Measurements from ENCODE around the gene CNOT10. TPM values are rescaled to one million over a fixed set of nuclear protein-coding genes. Genes with fewer than 3 reads are reported as not detected.

The CNOT10 gene
- total and polyA plus RNA-seq, 2 donors (not counting 1 experiment from before 2014, with no cell fraction given) = 22.6 to 69.0 TPM

DNA sequence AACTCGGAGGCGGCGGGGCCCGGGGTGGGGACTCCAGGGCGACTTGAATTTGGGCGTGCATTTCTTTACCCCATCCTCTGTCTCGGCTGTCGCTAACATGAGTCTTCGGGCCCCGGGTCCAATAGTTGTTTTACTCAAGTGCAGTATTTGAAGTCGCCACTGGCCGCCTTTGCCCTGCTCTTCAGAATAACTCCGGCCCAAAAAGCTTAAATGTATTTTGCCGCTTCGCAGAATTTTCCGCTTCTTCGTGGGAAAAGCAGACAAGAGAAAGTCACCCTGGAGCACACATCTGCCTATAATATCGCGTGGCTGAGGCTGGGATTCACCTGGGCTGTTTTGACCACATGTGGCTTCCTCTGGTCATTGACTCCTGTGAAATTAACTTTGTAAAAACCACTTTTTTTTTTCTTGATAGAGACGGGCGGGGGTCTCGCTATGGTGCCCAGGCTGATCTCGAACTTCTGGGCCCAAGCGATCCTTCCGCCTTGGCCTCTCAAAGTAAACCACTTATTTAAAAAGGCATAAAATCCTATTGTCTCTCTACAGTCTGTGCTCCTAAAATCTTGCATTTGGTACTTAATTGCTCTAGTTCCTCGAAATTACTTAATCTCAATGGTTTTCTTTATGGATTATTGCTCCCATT is 676 bp downstream of the CNOT10 start:
- ChIA-PET CTCF (interaction anchor here (0.6 to 1.1 kb wide), 3 partner anchors 11 to 218 kb away, joined by 3 to 5 read pairs (median 4); no protein-coding TSS in a partner anchor), POLR2A (interaction anchor here (1.0 to 1.7 kb wide), 3 partner anchors 183 to 1153 kb away, joined by 3 read pairs; partner anchors contain the start of genes CMTM6, STT3B and UBP1)
- Histone ChIP-seq H3K4me3 (ENCODE audit: control extremely low read depth in 1 of 5, extremely low read depth in 1 of 5, insufficient read depth in 1 of 5, low read depth in 2 of 5, low read length in 4 of 5) (peak overlapping the region; percentile 76 to 97 (median 88)), H3K27me3 (replicated peaks in 1 of 4; ENCODE audit: control extremely low read depth in 1 of 4, control insufficient read depth in 3 of 4, insufficient read depth in 4 of 4, low read length in 3 of 4) (no peaks in the 10 kb centered on the region), H3K36me3 (replicated peaks in 1 of 2; ENCODE audit: control extremely low read depth in 1 of 2, control insufficient read depth in 1 of 2, extremely low read depth in 1 of 2, insufficient read depth in 2 of 2, low read length in 1 of 2) (peaks cover 0 to 4% of the 10 kb centered on the region in 2 experiments), H3K9me3 (ENCODE audit: control extremely low read depth in 1 of 3, control insufficient read depth in 2 of 3, insufficient read depth in 1 of 3, low read length in 2 of 3) (no peaks in the 10 kb centered on the region), H2AFZ (ENCODE audit: insufficient read depth, low read depth, low read length, poor library complexity, severe bottlenecking) (peak overlapping the region; percentile 88), H3K9ac (ENCODE audit: low read length) (peak overlapping the region; percentile 92), H3K4me2 (replicated peaks; ENCODE audit: low read depth, low read length, poor library complexity, severe bottlenecking) (peak overlapping the region; percentile 89), H3K27ac (ENCODE audit: low read length in 2 of 2) (peak overlapping the region; percentile 77 to 95), H3K4me1 (ENCODE audit: control insufficient read depth in 2 of 2, insufficient read depth in 2 of 2, low read length in 2 of 2) (peaks cover 19 to 20% of the 10 kb centered on the region in 2 donors), H3K79me2 (ENCODE audit: control insufficient read depth, insufficient read depth, low read length) (peaks cover 56% of the 10 kb centered on the region), H4K20me1 (ENCODE audit: control insufficient read depth, insufficient read depth, low read length, poor library complexity, severe bottlenecking) (peaks cover 10% of the 10 kb centered on the region)
- no peaks in the 10 kb centered on the region for H3K27me3 Mint-ChIP-seq
- TF ChIP-seq, protein P1, sequence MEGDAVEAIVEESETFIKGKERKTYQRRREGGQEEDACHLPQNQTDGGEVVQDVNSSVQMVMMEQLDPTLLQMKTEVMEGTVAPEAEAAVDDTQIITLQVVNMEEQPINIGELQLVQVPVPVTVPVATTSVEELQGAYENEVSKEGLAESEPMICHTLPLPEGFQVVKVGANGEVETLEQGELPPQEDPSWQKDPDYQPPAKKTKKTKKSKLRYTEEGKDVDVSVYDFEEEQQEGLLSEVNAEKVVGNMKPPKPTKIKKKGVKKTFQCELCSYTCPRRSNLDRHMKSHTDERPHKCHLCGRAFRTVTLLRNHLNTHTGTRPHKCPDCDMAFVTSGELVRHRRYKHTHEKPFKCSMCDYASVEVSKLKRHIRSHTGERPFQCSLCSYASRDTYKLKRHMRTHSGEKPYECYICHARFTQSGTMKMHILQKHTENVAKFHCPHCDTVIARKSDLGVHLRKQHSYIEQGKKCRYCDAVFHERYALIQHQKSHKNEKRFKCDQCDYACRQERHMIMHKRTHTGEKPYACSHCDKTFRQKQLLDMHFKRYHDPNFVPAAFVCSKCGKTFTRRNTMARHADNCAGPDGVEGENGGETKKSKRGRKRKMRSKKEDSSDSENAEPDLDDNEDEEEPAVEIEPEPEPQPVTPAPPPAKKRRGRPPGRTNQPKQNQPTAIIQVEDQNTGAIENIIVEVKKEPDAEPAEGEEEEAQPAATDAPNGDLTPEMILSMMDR (IDR thresholded peaks at IDR 0.05) = no peak
- no peak for TF ChIP-seq EZH2 (IDR thresholded peaks at IDR 0.05; ENCODE audit: borderline replicate concordance, insufficient read depth, low read depth, low read length, poor library complexity, severe bottlenecking)
- peak overlapping the region; percentile 95 for H3K4me3 Mint-ChIP-seq
- H3K4me1 Mint-ChIP-seq = peaks cover 39% of the 10 kb centered on the region
- WGBS (ENCODE audit: insufficient coverage) = 9% methylated on average over 24 of the region's 26 CpGs
- intact Hi-C loops (cut with micrococcal nuclease) = loop anchor here (1.0 to 10.0 kb wide), 7 partner anchors 96 to 1032 kb away; partner anchors contain the start of genes CLASP2, CMTM6, DYNC1LI1 and GLB1
- no peaks in the 10 kb centered on the region for H3K9me3 Mint-ChIP-seq (ENCODE audit: insufficient read depth)
- H3K27ac Mint-ChIP-seq = peak overlapping the region; percentile 95
- no peak for ATAC-seq (ENCODE audit: low read depth)
- DNase-seq = no peak

DNA sequence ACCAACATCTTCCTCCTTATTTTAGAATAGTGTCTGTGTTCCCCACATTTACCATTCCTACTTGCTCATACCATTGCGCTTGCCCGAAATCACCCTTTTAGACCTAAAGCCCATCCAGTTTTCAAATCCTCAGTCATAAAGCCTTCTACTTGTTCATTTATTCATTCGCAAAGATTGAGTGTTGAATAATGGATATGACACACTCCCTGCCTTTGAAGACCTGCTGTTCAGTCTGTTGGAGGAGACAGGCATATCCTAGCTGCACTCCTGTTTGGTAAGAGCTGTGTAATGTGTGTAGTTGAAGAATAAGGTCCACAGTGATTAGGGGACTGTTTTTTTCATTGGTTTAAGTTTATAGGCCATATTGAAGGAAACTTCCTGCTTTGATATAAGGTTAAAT is 1.7 kb downstream of the CNOT10 start:
- H3K4me1 Mint-ChIP-seq = peaks cover 39% of the 10 kb centered on the region
- Histone ChIP-seq H4K20me1 (ENCODE audit: control insufficient read depth, insufficient read depth, low read length, poor library complexity, severe bottlenecking) (peaks cover 10% of the 10 kb centered on the region), H3K36me3 (replicated peaks in 1 of 2; ENCODE audit: control extremely low read depth in 1 of 2, control insufficient read depth in 1 of 2, extremely low read depth in 1 of 2, insufficient read depth in 2 of 2, low read length in 1 of 2) (peaks cover 0 to 4% of the 10 kb centered on the region in 2 experiments), H3K4me1 (ENCODE audit: control insufficient read depth in 2 of 2, insufficient read depth in 2 of 2, low read length in 2 of 2) (peaks cover 19 to 20% of the 10 kb centered on the region in 2 donors), H3K9ac (ENCODE audit: low read length) (no peak overlapping the region), H3K4me2 (replicated peaks; ENCODE audit: low read depth, low read length, poor library complexity, severe bottlenecking) (peak overlapping the region; percentile 16), H3K4me3 (ENCODE audit: control extremely low read depth in 1 of 5, extremely low read depth in 1 of 5, insufficient read depth in 1 of 5, low read depth in 2 of 5, low read length in 4 of 5) (no peak overlapping the region), H3K79me2 (ENCODE audit: control insufficient read depth, insufficient read depth, low read length) (peaks cover 63% of the 10 kb centered on the region), H3K9me3 (ENCODE audit: control extremely low read depth in 1 of 3, control insufficient read depth in 2 of 3, insufficient read depth in 1 of 3, low read length in 2 of 3) (no peaks in the 10 kb centered on the region), H3K27ac (ENCODE audit: low read length in 2 of 2) (peak overlapping the region in 1 of 2 donors; percentile 95), H3K27me3 (replicated peaks in 1 of 4; ENCODE audit: control extremely low read depth in 1 of 4, control insufficient read depth in 3 of 4, insufficient read depth in 4 of 4, low read length in 3 of 4) (no peaks in the 10 kb centered on the region), H2AFZ (ENCODE audit: insufficient read depth, low read depth, low read length, poor library complexity, severe bottlenecking) (no peak overlapping the region)
- CTCF ChIA-PET = no interaction called here
- H3K9me3 Mint-ChIP-seq (ENCODE audit: insufficient read depth) = no peaks in the 10 kb centered on the region
- peak overlapping the region; percentile 43 for H3K4me3 Mint-ChIP-seq
- DNase-seq (no peak), ATAC-seq (ENCODE audit: low read depth) (no peak)
- intact Hi-C loops (cut with micrococcal nuclease) = loop anchor here (5.0 to 10.0 kb wide), 3 partner anchors 284 to 1031 kb away; partner anchors contain the start of genes CLASP2, GLB1 and TMPPE
- WGBS (ENCODE audit: insufficient coverage) = no CpG with 5 or more reads among the region's 3 CpGs
- no peak for TF ChIP-seq EZH2 (IDR thresholded peaks at IDR 0.05; ENCODE audit: borderline replicate concordance, insufficient read depth, low read depth, low read length, poor library complexity, severe bottlenecking)
- TF ChIP-seq, protein P1 (IDR thresholded peaks at IDR 0.05) = no peak
- H3K27ac Mint-ChIP-seq = peak overlapping the region; percentile 7
- POLR2A ChIA-PET = no interaction called here
- no peaks in the 10 kb centered on the region for H3K27me3 Mint-ChIP-seq

Measured in B cell (primary cell).